NCI-H524 (cell line): Measurements from ENCODE around the gene ATP13A3.
"Not testable (repeated sequence)": the region's sequence is repeated elsewhere in the genome, so short reads cannot be mapped to it uniquely, and the experiment has no call there.

Experiments used
- DNase-seq, 2 experiments: peaks; one replicate each; lab custom pipeline; 2025; lab: John Stamatoyannopoulos, UW

The ATP13A3 gene

DNA sequence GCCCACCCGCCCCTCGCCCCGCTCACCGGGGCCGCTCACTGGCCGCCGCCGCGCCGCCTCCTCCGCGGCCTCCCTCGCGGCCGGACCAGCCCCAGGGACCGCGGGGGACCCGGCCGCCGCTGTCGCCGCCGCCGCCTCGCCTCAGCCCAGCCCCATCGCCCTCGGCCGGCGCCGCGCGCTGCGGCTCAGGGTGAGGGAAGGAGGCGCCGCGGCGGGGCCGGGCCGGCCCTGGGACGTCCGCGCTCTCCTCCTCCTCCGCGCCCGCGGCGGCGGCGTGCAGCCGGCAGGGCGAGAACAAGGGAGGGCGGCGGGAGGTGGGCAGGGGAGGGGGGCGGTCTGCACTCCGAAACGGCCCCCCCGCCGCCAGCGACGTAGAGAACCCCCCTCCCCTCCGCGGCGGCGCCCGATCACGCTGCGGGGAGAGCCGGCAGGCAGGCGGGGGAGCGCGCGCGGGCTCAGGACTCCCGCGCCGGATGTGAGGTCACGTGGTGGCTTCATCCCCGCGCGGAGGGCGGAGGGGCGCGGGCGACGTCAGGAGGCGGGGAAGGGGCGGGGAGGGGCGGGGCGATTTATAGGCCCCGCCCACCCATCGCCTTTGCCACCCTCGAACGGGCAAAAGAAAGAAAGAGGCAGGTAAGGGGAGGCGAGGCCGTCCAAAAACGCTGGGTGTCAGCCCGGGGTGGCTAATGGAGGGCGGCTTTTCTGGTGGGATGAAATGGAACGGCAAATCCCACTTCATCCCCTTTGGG is at the start of gene ATP13A3:
Gene ATP13A3 (minus strand): TSS at position 463 of the 749 bp plus-strand sequence. CDS start 24,812 bp downstream, outside the sequence.
- peak; percentile 77 to 92 for DNase-seq

DNA sequence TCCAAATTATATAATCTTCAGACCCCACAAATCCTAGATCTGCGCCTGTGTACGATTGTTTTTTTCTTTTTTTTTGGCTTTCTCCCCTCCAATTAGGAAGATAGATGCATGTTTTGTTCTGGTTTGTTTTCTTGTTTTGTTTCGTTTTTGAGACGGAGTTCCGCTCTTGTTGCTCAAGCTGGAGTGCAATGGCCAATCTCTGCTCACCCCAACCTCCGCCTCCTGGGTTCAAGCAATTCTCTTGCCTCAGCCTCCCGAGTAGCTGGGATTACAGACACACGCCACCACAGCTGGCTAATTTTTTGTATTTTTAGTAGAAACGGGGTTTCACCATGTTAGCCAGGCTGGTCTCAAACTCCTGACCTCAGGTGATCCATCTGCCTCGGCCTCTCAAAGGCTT is 48.4 kb upstream of the ATP13A3 start:
- not testable (repeated sequence) for DNase-seq

DNA sequence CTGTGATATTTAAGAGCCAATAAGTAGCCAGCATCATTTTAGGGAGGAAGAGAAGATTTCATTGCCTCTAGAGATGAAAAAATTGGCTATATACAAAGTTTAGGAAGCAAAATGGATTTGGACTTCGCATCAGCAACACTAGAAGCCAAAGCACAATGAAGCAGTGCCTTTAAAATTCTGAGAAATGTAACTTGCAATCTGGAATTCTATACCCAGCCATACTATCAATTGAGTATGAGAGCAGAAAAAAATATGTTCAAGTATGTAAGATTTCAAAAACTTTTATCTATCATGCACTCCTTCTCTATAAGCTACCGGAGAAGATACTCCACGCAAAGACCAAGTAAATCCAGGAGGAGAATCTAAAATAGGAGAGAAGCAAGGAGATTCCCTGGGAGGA is 47.4 kb upstream of the ATP13A3 start:
- no peak for DNase-seq

DNA sequence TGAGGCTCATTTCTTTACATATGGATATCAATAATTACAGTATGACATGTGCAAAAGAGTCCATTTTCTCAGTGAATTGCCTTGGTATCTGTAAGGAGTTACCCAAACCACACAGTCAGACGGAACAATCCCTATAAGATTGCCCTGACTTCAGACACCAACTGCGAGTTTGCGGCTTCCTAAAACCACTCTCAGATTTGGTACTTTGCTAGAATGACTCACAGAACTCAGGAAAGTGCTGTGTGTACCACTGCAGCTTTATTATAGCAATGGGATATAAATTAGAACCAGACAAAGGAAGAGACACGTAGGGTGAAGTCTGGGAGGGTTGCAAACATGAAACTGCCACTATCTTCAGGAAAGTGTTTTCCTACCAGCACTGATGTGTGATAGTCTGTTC is 45.8 kb upstream of the ATP13A3 start:
- DNase-seq = no peak

DNA sequence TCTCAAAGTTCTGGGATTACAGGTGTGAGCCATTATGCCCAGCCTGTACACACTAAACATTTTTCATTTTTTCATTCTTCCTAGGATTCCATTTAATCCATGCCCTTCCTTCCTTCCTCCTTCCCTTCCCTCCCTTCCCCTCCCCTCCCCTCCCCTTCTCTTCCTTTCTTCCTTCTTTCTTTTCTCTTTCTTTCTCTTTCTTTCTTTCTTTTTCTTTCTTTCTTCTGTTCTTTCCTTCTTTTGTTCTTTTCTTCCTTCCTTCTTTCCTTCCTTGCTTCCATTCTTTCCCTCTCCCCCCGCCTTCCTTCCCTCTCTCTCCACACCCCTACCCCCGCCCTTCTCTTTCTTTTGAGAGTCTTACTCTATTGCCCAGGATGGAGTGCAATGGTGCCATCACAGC is 40.9 kb upstream of the ATP13A3 start:
- no peak for DNase-seq

DNA sequence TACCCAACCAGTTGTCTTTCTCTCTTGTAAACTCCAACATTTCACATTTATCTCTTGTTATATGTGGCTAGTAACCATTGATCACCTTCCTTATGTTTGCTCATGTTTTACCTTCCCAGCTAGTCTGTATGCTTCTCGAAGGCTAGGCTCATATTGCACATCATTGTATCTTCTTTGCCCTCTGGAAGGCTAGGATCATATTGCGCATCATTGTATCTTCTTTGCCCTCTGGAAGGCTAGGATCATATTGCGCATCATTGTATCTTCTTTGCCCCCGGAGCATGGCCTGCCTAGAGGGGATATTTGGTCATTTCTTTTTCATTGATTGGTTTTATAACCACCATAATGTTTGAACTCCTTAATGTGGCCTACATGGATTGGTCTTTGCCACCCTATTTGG is 39.4 kb upstream of the ATP13A3 start:
- DNase-seq = no peak

DNA sequence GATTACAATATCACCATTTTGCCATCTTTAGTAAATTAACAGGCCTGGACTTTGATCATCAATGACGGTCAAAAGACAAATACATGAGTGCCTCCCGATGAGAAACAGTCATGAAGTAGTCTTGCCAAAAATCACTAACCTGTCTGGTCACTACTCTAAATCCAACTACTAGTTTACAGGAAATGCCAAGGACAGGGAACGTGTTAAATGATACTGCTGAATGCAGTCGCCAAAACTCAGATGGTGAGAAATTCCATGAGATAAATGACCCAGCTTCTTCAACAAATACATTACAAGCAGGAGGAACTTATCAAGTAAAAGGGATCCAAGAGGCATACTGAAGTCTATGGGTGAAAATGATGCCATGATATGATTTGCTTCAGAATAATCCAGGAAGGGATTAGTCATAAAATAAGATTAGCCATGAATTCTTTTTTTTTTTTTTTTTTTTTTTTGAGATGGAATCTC is 35.8 kb upstream of the ATP13A3 start:
- DNase-seq = no peak

DNA sequence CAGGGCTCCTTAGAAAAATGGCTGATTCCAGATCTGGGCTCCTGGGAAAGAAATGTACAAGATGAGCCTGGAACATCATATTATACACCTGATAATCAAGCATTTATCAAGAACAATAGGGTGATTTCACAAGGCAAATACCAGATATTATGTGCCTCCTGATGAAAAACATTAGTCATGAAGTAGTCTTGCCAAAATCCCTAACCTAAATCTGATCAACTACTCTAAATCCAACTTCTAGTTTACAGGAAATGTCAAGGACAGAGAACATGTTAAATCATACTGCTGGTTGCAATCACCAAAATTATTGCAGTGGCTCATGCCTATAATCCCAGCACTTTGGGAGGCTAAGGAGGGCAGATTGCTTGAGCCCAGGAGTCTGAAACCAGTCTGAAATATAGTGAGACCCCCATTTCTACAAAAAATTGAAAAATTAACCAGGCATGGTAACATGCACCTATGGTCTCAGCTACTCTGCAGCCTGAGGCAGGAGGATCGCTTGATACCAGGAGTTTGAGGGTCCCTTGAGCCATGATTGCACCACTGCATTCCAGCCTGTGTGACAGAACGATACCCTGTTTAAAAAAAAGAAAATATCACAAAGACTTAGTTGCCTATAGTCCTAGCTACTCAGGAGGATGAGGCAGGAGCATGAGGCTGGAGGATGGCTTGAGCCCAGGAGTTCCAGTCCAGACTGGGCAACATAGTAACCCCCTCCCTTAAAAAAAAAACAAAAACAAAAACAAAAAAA is 34.9 kb upstream of the ATP13A3 start:
- DNase-seq = no peak

DNA sequence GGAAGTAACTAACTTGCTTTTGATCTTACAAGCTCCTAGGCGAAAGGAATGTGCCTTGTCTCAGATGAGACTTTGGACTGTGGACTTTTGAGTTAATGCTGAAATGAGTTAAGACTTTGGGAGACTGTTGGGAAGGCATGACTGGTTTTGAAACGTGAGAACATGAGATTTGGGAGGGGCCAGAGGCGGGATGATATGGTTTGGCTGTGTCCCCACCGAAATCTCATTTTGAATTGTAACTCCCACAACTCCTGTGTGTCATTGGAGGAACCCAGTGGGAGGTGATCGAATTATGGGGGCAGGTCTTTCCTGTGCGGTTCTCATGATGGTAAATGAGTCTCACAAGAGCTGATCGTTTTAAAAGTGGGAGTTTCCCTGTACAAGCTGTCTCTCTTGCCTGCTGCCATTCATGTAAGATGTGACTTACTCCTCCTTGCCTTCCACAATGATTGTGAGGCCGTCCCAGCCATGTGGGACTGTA is 33.9 kb upstream of the ATP13A3 start:
- not testable (repeated sequence) for DNase-seq

DNA sequence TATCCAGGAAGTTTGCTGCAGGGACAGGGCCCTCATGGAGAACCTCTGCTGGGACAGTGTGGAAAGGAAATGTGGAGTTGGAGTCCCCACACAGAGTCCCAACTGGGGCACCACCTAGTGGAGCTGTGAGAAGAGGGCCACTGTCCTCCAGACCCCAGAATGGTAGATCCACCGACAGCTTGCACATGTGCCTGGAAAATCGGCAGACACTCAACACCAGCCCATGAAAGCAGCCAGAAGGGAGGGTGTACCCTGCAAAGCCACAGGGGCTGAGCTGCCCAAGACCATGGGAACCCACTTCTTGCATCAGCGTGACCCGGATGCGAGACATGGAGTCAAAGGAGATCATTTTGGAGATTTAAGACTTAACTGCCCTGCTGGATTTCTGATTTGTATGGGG is 33.4 kb upstream of the ATP13A3 start:
- not testable (repeated sequence) for DNase-seq

DNA sequence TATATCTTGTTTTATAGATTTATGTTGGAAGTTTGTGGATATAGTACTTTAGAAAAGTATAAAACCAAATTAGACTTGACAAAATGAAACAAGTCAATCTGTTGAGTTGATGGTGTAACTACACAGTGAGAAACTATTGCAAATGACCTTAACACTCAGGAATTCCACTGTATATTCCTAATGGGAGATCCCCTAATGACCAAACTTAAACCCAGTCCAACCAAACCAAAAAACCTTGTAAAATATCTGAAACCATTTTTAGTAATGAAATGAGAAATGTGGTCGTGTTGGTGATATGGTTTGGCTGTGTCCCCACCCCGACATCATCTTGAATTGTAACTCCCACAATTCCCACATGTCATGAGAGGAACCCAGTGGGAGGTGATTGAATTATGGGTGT is 31.9 kb upstream of the ATP13A3 start:
- no peak for DNase-seq

DNA sequence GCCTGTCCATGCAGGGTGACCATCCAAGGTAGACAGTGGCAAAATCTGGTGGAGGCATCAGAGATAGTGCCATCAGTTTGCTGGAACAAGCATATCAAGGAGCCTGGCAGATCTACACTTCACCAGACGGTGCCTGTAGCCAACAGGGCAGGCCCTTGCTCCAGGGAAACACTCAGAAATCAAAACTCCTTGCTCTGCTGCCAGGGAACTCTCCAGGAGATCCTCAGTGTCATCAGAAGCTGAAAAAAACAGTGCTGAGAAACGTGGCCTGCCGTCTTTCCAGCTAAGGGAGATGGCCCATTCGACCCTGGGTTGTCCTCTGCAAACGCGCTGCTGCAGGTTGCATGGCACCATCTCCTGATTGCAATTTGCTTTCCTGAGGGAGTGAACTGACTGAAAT is 30.5 kb upstream of the ATP13A3 start:
- no peak for DNase-seq

DNA sequence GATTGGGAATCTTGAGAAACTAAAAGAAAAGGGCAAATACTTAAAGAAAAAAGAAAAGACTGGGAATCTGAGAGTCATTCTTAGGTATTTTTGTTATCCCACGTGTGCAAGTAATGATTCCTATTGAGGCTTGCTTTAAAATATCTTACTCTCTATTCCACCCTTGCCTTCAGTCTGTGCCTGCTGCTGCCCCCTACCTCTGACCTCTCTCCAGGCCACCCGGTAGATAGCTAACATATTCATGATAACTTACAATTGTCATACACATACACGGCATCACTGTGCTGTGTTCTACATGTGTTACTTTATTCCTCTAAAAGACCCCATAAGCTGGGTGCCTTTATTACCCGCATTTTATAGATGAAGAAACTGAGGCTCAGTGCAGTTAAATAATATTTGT is 27.8 kb upstream of the ATP13A3 start:
- DNase-seq = no peak

DNA sequence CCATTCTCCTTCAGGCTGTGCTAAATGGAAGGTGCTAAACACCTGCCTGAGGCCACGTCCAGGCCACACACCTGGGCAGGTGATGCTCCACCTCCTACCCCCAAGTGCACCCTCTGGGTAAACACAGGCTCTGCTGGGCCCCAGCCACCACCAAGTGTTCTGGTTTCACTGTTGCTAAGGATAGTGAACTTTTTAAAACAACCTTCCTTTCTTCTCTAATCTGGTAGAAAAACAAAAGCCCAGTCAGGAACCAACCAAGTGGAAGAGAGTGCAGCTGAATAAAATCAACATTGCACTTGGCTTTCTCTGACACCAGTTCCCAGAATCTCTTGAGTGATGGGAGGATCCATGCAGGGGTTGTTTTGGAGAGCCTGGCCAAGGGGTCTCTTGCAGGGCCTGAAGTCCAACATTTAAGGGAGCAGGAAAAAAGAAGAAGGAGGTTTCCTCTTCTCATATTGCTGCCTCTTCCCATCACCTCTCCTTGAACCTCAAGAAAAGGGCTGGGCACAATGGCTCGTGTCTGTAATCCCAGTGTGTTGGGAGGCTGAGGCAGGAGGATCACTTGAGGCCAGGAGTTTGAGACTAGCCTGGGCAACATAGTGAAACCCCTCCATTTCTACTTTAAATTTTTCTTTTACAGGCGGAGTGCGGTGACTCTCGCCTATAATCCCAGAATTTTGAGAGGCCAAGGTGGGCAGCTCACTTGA is 26.2 kb upstream of the ATP13A3 start:
- DNase-seq = no peak

DNA sequence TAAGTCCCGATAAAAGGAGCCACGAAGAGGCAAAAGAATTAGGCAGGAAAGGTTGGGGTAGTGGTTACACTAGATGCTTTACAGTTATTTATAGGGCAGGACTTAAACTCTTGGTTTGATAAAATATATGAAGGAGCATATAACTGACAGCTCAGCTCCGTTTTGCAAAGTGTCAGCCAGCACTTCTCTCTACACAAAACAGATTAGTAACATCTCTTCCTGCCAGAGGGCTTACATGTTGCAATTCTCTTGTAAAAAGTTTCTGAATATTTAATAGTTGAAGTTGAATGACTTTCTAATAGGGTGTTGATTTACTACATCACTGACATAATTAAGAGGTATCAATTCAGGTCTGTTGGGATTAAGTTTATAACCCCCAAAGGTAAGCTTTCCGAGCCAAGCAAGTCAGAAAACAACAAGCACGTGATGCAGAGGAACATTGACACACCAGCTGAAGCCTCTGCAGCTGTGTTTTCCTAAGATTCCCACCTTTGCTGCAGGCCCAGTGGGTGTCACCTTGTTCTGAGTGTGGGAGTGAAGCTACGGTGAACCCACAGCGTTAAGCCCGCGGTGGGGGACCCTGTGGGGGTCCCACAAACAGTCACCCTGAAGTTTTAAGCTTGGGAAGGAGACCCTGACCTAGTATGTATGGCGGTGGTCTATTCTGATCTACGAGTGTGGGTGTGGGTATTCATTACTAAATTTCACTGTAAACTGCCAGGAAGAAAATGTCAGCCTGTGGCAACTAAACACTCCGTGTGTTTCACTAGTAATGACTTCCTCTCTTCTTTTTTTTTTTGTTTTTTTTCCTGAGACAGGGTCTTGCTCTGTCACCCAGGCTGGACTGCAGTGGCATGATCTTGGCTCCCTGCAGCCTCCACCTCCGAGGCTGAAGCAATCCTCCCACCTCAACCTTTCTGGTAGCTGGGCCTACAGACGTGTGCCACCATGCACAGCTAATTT is 22.0 kb upstream of the ATP13A3 start:
- DNase-seq = no peak

DNA sequence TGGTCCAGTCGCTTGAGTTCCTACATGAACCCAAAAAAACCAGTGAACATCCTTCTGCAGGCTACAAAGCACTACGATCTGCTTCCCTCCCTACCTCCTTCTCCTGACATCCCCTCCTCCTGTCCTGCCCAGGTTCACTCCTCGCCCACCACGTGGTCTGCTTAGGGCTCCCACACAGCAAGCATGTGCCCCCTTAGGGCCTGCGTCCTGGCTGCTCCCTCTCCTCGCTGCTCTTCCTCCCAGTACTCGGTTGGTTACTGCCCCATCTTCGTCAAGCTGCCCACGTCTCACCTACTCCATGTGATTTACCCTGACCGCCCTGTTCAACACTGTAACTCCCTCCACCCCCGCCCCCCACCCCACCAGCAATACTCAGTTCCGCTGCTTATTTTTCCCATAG is 20.8 kb upstream of the ATP13A3 start:
- no peak for DNase-seq

DNA sequence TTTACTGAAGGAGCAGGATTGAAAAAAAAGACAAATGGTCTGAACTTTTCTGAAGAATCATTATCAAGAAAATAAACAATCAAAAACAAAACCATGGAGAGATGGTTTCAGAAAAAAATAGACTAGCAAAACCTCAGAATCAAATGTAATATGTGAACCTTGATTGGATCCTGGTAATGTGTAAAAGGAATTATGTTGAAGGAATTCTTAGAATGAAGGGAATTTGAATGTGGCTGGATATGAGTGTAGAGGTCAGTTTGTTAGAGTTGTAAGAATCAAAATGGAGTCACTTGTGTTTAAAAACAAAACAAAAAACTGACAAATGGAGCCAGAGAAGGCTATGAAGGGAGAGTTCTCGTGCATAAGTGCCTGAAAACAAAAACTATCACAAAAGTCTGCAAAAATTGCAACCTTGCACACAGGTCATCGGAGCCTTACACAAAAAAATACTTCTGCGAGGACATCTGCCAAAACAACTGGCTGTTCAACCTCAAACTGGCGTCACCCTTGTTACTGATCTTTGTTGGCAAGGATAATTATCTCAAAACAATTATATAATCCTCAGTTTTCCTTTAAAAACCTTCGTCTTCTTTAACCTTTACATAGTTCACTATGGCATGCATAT is 19.1 kb upstream of the ATP13A3 start:
- DNase-seq = no peak

DNA sequence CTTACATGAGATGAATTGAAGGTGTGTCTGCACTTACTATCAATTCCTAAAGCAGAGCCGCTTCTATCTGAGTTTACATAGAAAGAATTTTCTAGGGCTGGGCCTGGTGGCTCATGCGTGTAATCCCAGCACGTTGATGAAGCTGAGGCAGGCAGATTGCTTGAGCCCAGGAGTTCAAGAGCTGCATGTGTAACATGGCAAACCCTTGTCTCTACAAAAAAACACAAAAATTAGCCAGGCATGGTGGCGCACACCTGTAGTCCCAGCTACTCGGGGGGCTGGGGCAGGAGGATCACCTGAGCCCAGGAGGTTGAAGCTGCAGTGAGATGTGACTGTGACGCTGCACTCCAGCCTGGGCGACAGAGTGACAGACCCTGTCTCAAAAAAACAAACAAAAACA is 18.1 kb upstream of the ATP13A3 start:
- no peak for DNase-seq

DNA sequence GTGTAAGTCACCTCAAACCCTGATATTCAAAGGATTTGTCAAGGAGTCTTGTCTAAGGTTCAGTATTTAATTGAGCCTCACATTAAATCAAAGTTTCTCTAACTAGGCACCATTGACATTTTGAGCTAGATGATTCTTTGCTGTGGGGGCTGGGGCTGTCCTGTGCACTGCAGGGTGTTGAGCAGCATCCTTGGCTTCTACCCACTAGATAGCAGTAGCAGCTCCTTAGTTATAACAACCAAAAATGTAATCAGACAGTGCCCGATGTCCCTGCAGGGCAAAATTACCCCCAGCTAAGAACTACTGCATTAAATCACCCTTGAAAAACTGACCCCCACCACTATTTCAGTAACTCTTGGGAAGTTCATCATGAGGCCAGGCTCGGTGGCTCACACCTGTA is 17.3 kb upstream of the ATP13A3 start:
- no peak for DNase-seq

DNA sequence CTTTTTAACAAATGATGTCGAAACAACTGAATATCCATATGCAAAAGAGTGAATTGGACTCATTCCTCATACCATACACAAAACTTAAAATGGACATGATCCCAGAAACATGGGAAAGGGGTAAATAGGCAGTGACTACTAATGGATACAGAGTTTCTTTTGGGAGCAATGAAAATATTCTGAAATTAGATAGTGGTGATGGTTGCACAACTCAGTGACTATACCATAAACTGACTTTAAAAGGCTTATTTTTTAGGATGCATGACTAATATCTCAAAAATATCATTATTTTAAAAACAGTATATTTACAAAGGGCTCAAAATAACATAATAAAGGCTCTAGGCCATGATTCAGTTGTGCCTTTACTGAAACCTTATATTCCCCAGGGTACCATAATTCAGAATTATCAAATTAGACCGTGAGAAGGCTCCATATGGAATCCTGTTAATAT is 16.3 kb upstream of the ATP13A3 start:
- peak; percentile 9 to 79 for DNase-seq

DNA sequence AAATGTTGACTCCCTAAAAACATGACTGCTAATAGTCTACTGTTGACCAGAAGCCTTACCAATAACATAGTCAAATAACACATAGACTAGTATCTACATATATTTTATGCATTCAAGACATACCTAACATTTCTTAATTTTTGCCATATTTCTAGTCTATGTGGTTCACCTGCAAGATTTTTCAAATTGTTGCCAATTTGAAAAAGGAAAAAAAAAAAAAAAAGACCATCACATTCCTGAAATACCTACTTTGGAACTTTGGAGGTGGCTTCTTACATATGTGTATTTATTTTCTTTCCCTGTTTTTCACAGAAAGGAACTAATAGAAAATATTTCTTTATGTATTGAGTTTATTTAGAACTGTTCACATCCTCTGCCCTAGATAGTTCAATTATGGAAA is 13.4 kb upstream of the ATP13A3 start:
- no peak for DNase-seq
